SK-N-SH (cell line): Measurements from ENCODE around the gene IL13. TPM values are rescaled to one million over a fixed set of nuclear protein-coding genes. Genes with fewer than 3 reads are reported as not detected.

Experiments
- CTCF ChIA-PET: fragments of 300-600, 350-600 bp; formaldehyde crosslinking; extraction: SDS; loops from one replicate; lab custom pipeline; 2021; lab: Yijun Ruan, JAX
- POLR2A ChIA-PET: fragments of 350-600 bp; sonication (Branson Sonifier 250); formaldehyde crosslinking; extraction: SDS; loops from one replicate; lab custom pipeline; 2020; ENCODE audit warnings: antibody characterized with exemption, inconsistent platforms; lab: Yijun Ruan, JAX
- DNase-seq: peaks from one replicate; pipeline ENCODE4 v3.0.0; 2012
- H2AFZ ChIP-seq: fragments of 200-600 bp; sonication (generic); 2 replicates; pipeline ENCODE4 v1.8.1; 2016; ENCODE audit warnings: antibody characterized with exemption, mild to moderate bottlenecking, low read depth
- H3F3A ChIP-seq: fragments of 200-600 bp; sonication (generic); replicated peaks from 2 replicates; pipeline ENCODE3; 2016; ENCODE audit warnings: antibody characterized with exemption, mild to moderate bottlenecking; ENCODE audit not compliant: insufficient read depth
- H3K27ac ChIP-seq, 2 experiments: fragments of 200-500 bp in 1 of 2; fragments of 200-600 bp in 1 of 2; sonication (Bioruptor generic) in 1 of 2; sonication (generic), shearing (Covaris generic) in 1 of 2; 2 replicates each; pipeline versions ENCODE4 v1.5.1 to v1.6.1; 2014 to 2016; ENCODE audit warnings: low read depth in 2 of 2, inconsistent platforms in 1 of 2, low read length in 1 of 2, mild to moderate bottlenecking in 1 of 2, mixed read lengths in 1 of 2
- H3K27me3 ChIP-seq: fragments of 200-600 bp; sonication (generic), shearing (Covaris generic); 2 replicates; pipeline ENCODE4 v1.6.1; 2016; ENCODE audit warnings: mixed run types; ENCODE audit not compliant: insufficient read depth
- H3K36me3 ChIP-seq, 2 experiments: fragments of 200-500 bp in 1 of 2; fragments of 200-600 bp in 1 of 2; sonication (Bioruptor generic) in 1 of 2; sonication (generic) in 1 of 2; replicated peaks in 1 of 2; 2 replicates each; pipeline versions ENCODE3 to v1.5.1; 2014 to 2016; ENCODE audit warnings: low read length in 1 of 2, mild to moderate bottlenecking in 1 of 2; ENCODE audit not compliant: insufficient read depth in 2 of 2, control insufficient read depth in 1 of 2
- H3K4me1 ChIP-seq, 2 experiments: fragments of 200-500 bp in 1 of 2; fragments of 200-600 bp in 1 of 2; sonication (Bioruptor generic) in 1 of 2; sonication (generic), shearing (Covaris generic) in 1 of 2; 2 replicates each; pipeline versions ENCODE4 v1.5.1 to v1.6.1; 2014 to 2016; ENCODE audit warnings: low read depth in 1 of 2, low read length in 1 of 2, mixed run types in 1 of 2; ENCODE audit not compliant: insufficient read depth in 2 of 2, control insufficient read depth in 1 of 2
- H3K4me2 ChIP-seq: fragments of 200-600 bp; sonication (generic), shearing (Covaris generic); 2 replicates; pipeline ENCODE4 v1.6.1; 2017; ENCODE audit warnings: mixed run types
- H3K4me3 ChIP-seq, 2 experiments: fragments of 200-500 bp in 1 of 2; fragments of 200-600 bp in 1 of 2; sonication (Bioruptor generic) in 1 of 2; sonication (generic), shearing (Covaris generic) in 1 of 2; 2 replicates each; pipeline versions ENCODE4 v1.5.1 to v1.8.1; 2014 to 2016; ENCODE audit warnings: low read depth in 2 of 2, inconsistent platforms in 1 of 2, low read length in 1 of 2, mild to moderate bottlenecking in 1 of 2, mixed read lengths in 1 of 2, moderate library complexity in 1 of 2
- H3K79me2 ChIP-seq: fragments of 200-600 bp; sonication (generic); 2 replicates; pipeline ENCODE4 v1.8.1; 2017; ENCODE audit warnings: mild to moderate bottlenecking; ENCODE audit not compliant: insufficient read depth
- H3K9ac ChIP-seq: fragments of 200-600 bp; sonication (generic); 2 replicates; pipeline ENCODE4 v1.6.1; 2017; ENCODE audit warnings: mixed run types
- H3K9me2 ChIP-seq: fragments of 200-600 bp; sonication (generic); 2 replicates; pipeline ENCODE4 v1.6.1; 2017; ENCODE audit warnings: mixed run types
- H3K9me3 ChIP-seq: fragments of 200-600 bp; sonication (generic); 2 replicates; pipeline ENCODE4 v1.6.1; 2017; ENCODE audit warnings: mixed run types, mild to moderate bottlenecking, moderate library complexity
- H4K20me1 ChIP-seq: fragments of 200-600 bp; sonication (generic); 2 replicates; pipeline ENCODE4 v1.6.1; 2017; ENCODE audit warnings: mild to moderate bottlenecking, mixed run types; ENCODE audit not compliant: insufficient read depth
- CHD2 ChIP-seq: fragments of 150-350 bp; IDR thresholded peaks from 2 replicates; pipeline ENCODE4 v1.6.1; 2018; ENCODE audit warnings: low read length; ENCODE audit not compliant: partially characterized antibody
- ELF1 ChIP-seq: IDR thresholded peaks from 2 replicates; pipeline ENCODE4 v1.4.0; 2012
- EP300 ChIP-seq, 2 experiments: IDR thresholded peaks; 2 replicates each; pipeline versions ENCODE4 v1.4.0 to v1.6.1; 2012; ENCODE audit warnings: borderline replicate concordance in 1 of 2, low read depth in 1 of 2, low read length in 1 of 2
- EZH2phosphoT487 ChIP-seq: fragments of 200-600 bp; sonication (generic); IDR thresholded peaks from 2 replicates; pipeline ENCODE4 v1.6.1; 2017; ENCODE audit warnings: low read depth, mixed run types, mild to moderate bottlenecking, antibody characterized with exemption, moderate library complexity, borderline replicate concordance
- FOSL2 ChIP-seq: IDR thresholded peaks from 2 replicates; pipeline ENCODE4 v1.4.0; 2012; ENCODE audit warnings: low read depth, mild to moderate bottlenecking, moderate library complexity, borderline replicate concordance
- FOXJ3 ChIP-seq: sonication (generic); formaldehyde crosslinking; IDR thresholded peaks from 2 replicates; pipeline ENCODE4 v1.5.1; 2020; ENCODE audit warnings: mild to moderate bottlenecking, missing genetic modification reagents
- JUND ChIP-seq: IDR thresholded peaks from 2 replicates; pipeline ENCODE4 v1.4.0; 2012
- MEF2A ChIP-seq: IDR thresholded peaks from 2 replicates; pipeline ENCODE4 v1.4.0; 2012; ENCODE audit warnings: low read depth, borderline replicate concordance
- MXI1 ChIP-seq: IDR thresholded peaks from 2 replicates; pipeline ENCODE4 v1.6.1; 2012; ENCODE audit warnings: mild to moderate bottlenecking, low read depth, low read length, improper control_type of control experiment
- NFIC ChIP-seq: IDR thresholded peaks from 2 replicates; pipeline ENCODE4 v1.4.0; 2012; ENCODE audit warnings: borderline replicate concordance
- RCOR1 ChIP-seq: fragments of 150-350 bp; IDR thresholded peaks from 2 replicates; pipeline ENCODE4 v1.6.1; 2017; ENCODE audit warnings: antibody characterized with exemption, low read length
- RFX5 ChIP-seq: IDR thresholded peaks from 2 replicates; pipeline ENCODE4 v1.6.1; 2012; ENCODE audit warnings: mild to moderate bottlenecking, improper control_type of control experiment, low read length
- RXRA ChIP-seq: IDR thresholded peaks from 2 replicates; pipeline ENCODE4 v1.4.0; 2012; ENCODE audit warnings: low read depth, mild to moderate bottlenecking, borderline replicate concordance
- SIN3A ChIP-seq: IDR thresholded peaks from 2 replicates; pipeline ENCODE4 v1.6.1; 2012; ENCODE audit warnings: low read depth, mild to moderate bottlenecking, low read length, moderate library complexity, borderline replicate concordance
- SMC3 ChIP-seq: IDR thresholded peaks from 2 replicates; pipeline ENCODE4 v1.6.1; 2012; ENCODE audit warnings: low read depth, low read length, improper control_type of control experiment
- TCF12 ChIP-seq: IDR thresholded peaks from 2 replicates; pipeline ENCODE4 v1.4.0; 2012
- TEAD4 ChIP-seq: IDR thresholded peaks from 2 replicates; pipeline ENCODE4 v1.4.0; 2012; ENCODE audit warnings: mild to moderate bottlenecking, borderline replicate concordance; ENCODE audit not compliant: insufficient read depth
- YY1 ChIP-seq: IDR thresholded peaks from 2 replicates; pipeline ENCODE4 v1.4.0; 2012; ENCODE audit warnings: low read depth, mild to moderate bottlenecking
- WGBS: methylation state at CpG from one replicate; pipeline ENCODE4 v1.1.6; 2017; ENCODE audit warnings: low lambda C conversion rate; 5-methylcytosine and 5-hydroxymethylcytosine counted together
- polyA plus RNA-seq, 3 experiments: library from polyadenylated mRNA; depleted of rRNA; stranded (reverse); fragments of >200 nt; gene quantifications; 2 replicates each; pipeline ENCODE4 v1.2.3, GENCODE V29; 2012
- TF ChIP-seq, protein P1 (sequence below): fragments of 200-600 bp; sonication (generic); IDR thresholded peaks from 2 replicates; pipeline ENCODE4 v1.6.1; 2017; ENCODE audit warnings: antibody characterized with exemption, mild to moderate bottlenecking, moderate library complexity
- TF ChIP-seq, protein P2 (sequence below): IDR thresholded peaks from 2 replicates; pipeline ENCODE4 v1.4.0; 2012; ENCODE audit warnings: low read depth
- TF ChIP-seq, protein P3 (sequence below): IDR thresholded peaks from 2 replicates; pipeline ENCODE4 v1.6.1; 2012; ENCODE audit warnings: mild to moderate bottlenecking, low read depth, low read length, moderate library complexity
- TF ChIP-seq, protein P4 (sequence below): fragments of 150-350 bp; IDR thresholded peaks from 2 replicates; pipeline ENCODE4 v1.6.1; 2017; ENCODE audit warnings: antibody characterized with exemption, low read length, low read depth, borderline replicate concordance

Gene IL13
- polyA plus RNA-seq, 1 of the 3 experiments (the other 2 are of a cell fraction): 0.08 TPM

DNA sequence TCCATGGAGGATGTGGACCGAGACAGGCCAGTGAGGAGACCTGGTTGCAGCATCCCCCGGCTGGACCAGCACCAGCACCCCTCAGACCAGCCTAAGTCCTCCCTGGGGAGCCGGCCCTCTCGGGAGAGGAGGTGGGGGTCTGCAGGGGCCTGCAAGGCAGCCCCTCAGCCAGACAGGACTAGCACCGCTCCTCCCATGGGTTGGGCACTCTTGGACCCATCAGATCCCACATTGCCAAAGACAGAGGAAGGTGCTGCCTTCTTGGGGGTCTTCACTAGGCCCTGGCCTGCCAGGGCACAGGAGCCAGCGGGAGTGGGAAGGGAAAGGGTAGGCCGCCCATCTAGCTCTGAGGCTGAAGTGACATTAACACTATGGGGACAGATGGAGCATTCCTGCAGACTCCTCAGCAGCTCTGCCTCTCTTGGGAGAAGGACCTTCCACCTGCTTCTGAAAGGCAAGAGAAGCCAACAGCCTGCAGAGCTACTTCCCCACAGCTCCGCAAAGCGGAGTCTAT is 6.8 kb downstream of the IL13 start:
- TF ChIP-seq ELF1 (no peak), MXI1 (no peak), SMC3 (no peak), EP300 (IDR thresholded peaks at IDR 0.05; ENCODE audit: borderline replicate concordance in 1 of 2, low read depth in 1 of 2, low read length in 1 of 2) (no peak), CHD2 (no peak), SIN3A (no peak), JUND (no peak), RCOR1 (no peak), FOSL2 (no peak), YY1 (no peak), RFX5 (no peak), TEAD4 (no peak), EZH2phosphoT487 (no peak), FOXJ3 (CRISPR knock-in tag) (no peak)
- TF ChIP-seq, protein P1, sequence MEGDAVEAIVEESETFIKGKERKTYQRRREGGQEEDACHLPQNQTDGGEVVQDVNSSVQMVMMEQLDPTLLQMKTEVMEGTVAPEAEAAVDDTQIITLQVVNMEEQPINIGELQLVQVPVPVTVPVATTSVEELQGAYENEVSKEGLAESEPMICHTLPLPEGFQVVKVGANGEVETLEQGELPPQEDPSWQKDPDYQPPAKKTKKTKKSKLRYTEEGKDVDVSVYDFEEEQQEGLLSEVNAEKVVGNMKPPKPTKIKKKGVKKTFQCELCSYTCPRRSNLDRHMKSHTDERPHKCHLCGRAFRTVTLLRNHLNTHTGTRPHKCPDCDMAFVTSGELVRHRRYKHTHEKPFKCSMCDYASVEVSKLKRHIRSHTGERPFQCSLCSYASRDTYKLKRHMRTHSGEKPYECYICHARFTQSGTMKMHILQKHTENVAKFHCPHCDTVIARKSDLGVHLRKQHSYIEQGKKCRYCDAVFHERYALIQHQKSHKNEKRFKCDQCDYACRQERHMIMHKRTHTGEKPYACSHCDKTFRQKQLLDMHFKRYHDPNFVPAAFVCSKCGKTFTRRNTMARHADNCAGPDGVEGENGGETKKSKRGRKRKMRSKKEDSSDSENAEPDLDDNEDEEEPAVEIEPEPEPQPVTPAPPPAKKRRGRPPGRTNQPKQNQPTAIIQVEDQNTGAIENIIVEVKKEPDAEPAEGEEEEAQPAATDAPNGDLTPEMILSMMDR: no peak
- TF ChIP-seq, protein P2, sequence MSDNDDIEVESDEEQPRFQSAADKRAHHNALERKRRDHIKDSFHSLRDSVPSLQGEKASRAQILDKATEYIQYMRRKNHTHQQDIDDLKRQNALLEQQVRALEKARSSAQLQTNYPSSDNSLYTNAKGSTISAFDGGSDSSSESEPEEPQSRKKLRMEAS: no peak
- ChIA-PET CTCF (interaction anchor here (0.7 to 1.0 kb wide), 2 partner anchors 23 to 155 kb away, joined by 3 read pairs; no protein-coding TSS in a partner anchor), POLR2A (no interaction called here)
- Histone ChIP-seq H3K27me3 (no peaks in the 10 kb centered on the region), H3K9me2 (no peaks in the 10 kb centered on the region), H3K27ac (no peak overlapping the region), H4K20me1 (no peaks in the 10 kb centered on the region), H3F3A (no peaks in the 10 kb centered on the region), H3K79me2 (no peaks in the 10 kb centered on the region), H3K4me3 (no peak overlapping the region), H3K9ac (no peak overlapping the region), H2AFZ (no peak overlapping the region), H3K9me3 (no peaks in the 10 kb centered on the region), H3K4me2 (no peak overlapping the region), H3K4me1 (peaks cover 0 to 3% of the 10 kb centered on the region in 2 experiments; a peak in 1 of 4 replicates), H3K36me3 (no peaks in the 10 kb centered on the region)
- DNase-seq: no peak
- WGBS: 88% methylated on average over 6 of the region's 9 CpGs

DNA sequence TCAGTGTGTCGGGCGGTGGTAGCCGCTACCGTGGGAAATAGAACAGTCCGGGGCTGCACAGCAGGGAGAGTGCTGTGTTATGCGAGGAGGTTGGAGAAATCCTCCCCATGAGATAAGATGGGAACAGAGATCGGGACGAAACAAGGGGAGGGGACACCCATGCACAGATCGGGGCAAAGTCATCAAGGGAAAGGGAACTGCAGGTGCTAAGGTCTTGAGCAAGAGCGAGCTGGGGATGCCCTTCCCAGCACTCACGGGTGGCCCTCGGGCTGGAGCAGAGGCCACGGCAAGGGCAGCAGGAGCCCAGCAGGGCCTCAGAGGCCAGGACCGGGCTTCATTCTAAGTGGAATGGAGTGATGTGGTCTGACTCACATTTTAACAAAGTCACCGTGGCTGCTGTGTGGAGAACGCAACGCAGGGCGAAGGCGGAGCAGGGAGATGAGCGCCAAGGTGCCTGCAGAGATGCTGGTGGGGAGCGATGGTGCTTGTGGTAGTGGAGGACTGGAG is 7.7 kb downstream of the IL13 start:
- Histone ChIP-seq H3K79me2 (no peaks in the 10 kb centered on the region), H3K9ac (no peak overlapping the region), H3K4me2 (no peak overlapping the region), H3K4me1 (peaks cover 0 to 3% of the 10 kb centered on the region in 2 experiments; a peak in 1 of 4 replicates), H3K9me3 (no peaks in the 10 kb centered on the region), H2AFZ (no peak overlapping the region), H3K9me2 (no peaks in the 10 kb centered on the region), H4K20me1 (no peaks in the 10 kb centered on the region), H3K36me3 (no peaks in the 10 kb centered on the region), H3K27me3 (no peaks in the 10 kb centered on the region), H3K4me3 (no peak overlapping the region), H3K27ac (no peak overlapping the region), H3F3A (no peaks in the 10 kb centered on the region)
- CTCF ChIA-PET: interaction anchor here (1.0 kb wide), 3 partner anchors 9 to 24 kb away, joined by 3 to 4 read pairs (median 3); no protein-coding TSS in a partner anchor
- DNase-seq: no peak
- no peak for TF ChIP-seq NFIC
- no peak for TF ChIP-seq MXI1
- TF ChIP-seq TCF12: no peak
- TF ChIP-seq, protein P3, sequence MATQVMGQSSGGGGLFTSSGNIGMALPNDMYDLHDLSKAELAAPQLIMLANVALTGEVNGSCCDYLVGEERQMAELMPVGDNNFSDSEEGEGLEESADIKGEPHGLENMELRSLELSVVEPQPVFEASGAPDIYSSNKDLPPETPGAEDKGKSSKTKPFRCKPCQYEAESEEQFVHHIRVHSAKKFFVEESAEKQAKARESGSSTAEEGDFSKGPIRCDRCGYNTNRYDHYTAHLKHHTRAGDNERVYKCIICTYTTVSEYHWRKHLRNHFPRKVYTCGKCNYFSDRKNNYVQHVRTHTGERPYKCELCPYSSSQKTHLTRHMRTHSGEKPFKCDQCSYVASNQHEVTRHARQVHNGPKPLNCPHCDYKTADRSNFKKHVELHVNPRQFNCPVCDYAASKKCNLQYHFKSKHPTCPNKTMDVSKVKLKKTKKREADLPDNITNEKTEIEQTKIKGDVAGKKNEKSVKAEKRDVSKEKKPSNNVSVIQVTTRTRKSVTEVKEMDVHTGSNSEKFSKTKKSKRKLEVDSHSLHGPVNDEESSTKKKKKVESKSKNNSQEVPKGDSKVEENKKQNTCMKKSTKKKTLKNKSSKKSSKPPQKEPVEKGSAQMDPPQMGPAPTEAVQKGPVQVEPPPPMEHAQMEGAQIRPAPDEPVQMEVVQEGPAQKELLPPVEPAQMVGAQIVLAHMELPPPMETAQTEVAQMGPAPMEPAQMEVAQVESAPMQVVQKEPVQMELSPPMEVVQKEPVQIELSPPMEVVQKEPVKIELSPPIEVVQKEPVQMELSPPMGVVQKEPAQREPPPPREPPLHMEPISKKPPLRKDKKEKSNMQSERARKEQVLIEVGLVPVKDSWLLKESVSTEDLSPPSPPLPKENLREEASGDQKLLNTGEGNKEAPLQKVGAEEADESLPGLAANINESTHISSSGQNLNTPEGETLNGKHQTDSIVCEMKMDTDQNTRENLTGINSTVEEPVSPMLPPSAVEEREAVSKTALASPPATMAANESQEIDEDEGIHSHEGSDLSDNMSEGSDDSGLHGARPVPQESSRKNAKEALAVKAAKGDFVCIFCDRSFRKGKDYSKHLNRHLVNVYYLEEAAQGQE: no peak
- no peak for TF ChIP-seq FOXJ3 (CRISPR knock-in tag)
- TF ChIP-seq RXRA: no peak
- TF ChIP-seq, protein P4, sequence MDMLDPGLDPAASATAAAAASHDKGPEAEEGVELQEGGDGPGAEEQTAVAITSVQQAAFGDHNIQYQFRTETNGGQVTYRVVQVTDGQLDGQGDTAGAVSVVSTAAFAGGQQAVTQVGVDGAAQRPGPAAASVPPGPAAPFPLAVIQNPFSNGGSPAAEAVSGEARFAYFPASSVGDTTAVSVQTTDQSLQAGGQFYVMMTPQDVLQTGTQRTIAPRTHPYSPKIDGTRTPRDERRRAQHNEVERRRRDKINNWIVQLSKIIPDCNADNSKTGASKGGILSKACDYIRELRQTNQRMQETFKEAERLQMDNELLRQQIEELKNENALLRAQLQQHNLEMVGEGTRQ: no peak
- no peak for TF ChIP-seq EP300 (IDR thresholded peaks at IDR 0.05; ENCODE audit: borderline replicate concordance in 1 of 2, low read depth in 1 of 2, low read length in 1 of 2)
- TF ChIP-seq MEF2A: no peak
- POLR2A ChIA-PET: no interaction called here
- whole genome bisulfite sequencing: 91% methylated on average over 18 of the region's 21 CpGs
